Activated T-cell treated with anti-CD3 and anti-CD28 coated beads, Interleukin-2, amount 50 U/mL, for 4 hours (primary cell): ENCODE results near the gene PLA2G3. TPM values are rescaled to one million over a fixed set of nuclear protein-coding genes. Genes with fewer than 3 reads are reported as not detected.
"Not testable (repeated sequence)": the region's sequence is repeated elsewhere in the genome, so short reads cannot be mapped to it uniquely, and the experiment has no call there.

Experiments
- ATAC-seq, 2 donors: fragments of 200-7000 bp; cut with Tn5 transposase; one replicate each; pipeline ENCODE4 v1.10.0; 2021
- DNase-seq: peaks from one replicate; pipeline ENCODE4 v3.0.0-alpha.2; 2020
- H3K27me3 Mint-ChIP-seq: one replicate; pipeline ENCODE4 v1.8.0; 2021; ENCODE audit warnings: low read depth, mixed read lengths
- H3K36me3 Mint-ChIP-seq: one replicate; pipeline ENCODE4 v1.8.0; 2022; ENCODE audit warnings: mixed read lengths; ENCODE audit not compliant: insufficient read depth
- H3K4me1 Mint-ChIP-seq: one replicate; pipeline ENCODE4 v1.8.0; 2021; ENCODE audit warnings: low read depth, mixed read lengths
- H3K4me3 Mint-ChIP-seq: one replicate; pipeline ENCODE4 v1.8.0; 2021; ENCODE audit warnings: mild to moderate bottlenecking, moderate library complexity, mixed read lengths
- H3K9me3 Mint-ChIP-seq: one replicate; pipeline ENCODE4 v1.8.0; 2021; ENCODE audit warnings: mixed read lengths
- total RNA-seq, 3 donors: library from RNA; stranded (reverse); gene quantifications; one replicate each; pipeline ENCODE4 v1.2.1, GENCODE V29; 2021

The PLA2G3 gene
- total RNA-seq: not detected

- DNase-seq: no peak
- no peak within 1 kb of the TSS for H3K4me3 Mint-ChIP-seq
- no peaks in the 10 kb centered on the region for H3K36me3 Mint-ChIP-seq
- H3K4me1 Mint-ChIP-seq: peaks cover 4% of the 10 kb centered on the region
- H3K27me3 Mint-ChIP-seq: peaks cover 5% of the 10 kb centered on the region
- no peak for ATAC-seq
- H3K9me3 Mint-ChIP-seq: peaks cover 2% of the 10 kb centered on the region
Observed at GRCh38 chr22:31139866-31140716, at the start of gene PLA2G3. TSS of gene PLA2G3 (minus strand) at chr22:31140508. CDS start at chr22:31140354, 154 bp downstream.

- no peak for ATAC-seq
- DNase-seq: no peak
- Mint-ChIP-seq H3K27me3 (no peaks in the 10 kb centered on the region), H3K4me1 (no peaks in the 10 kb centered on the region), H3K9me3 (no peaks in the 10 kb centered on the region), H3K36me3 (peaks cover 14% of the 10 kb centered on the region), H3K4me3 (no peak overlapping the region)
Observed at GRCh38 chr22:31187627-31188026, 47.3 kb upstream of the PLA2G3 start.

- H3K4me3 Mint-ChIP-seq: no peak overlapping the region
- no peak for ATAC-seq
- no peaks in the 10 kb centered on the region for H3K4me1 Mint-ChIP-seq
- H3K27me3 Mint-ChIP-seq: no peaks in the 10 kb centered on the region
- DNase-seq: no peak
- H3K9me3 Mint-ChIP-seq: no peaks in the 10 kb centered on the region
- peaks cover 12% of the 10 kb centered on the region for H3K36me3 Mint-ChIP-seq
Observed at GRCh38 chr22:31185056-31185455, 44.7 kb upstream of the PLA2G3 start.

- Mint-ChIP-seq H3K36me3 (peaks cover 14% of the 10 kb centered on the region), H3K9me3 (no peaks in the 10 kb centered on the region), H3K27me3 (no peaks in the 10 kb centered on the region), H3K4me3 (no peak overlapping the region), H3K4me1 (peaks cover 3% of the 10 kb centered on the region)
- DNase-seq: no peak
- ATAC-seq: no peak
Observed at GRCh38 chr22:31184015-31184414, 43.7 kb upstream of the PLA2G3 start.

GRCh38 chr22:31179345-31179744 is 39.0 kb upstream of the PLA2G3 start:
- ATAC-seq (no peak), DNase-seq (no peak)
- Mint-ChIP-seq H3K4me3 (no peak overlapping the region), H3K4me1 (peaks cover 14% of the 10 kb centered on the region), H3K27me3 (no peaks in the 10 kb centered on the region), H3K9me3 (no peaks in the 10 kb centered on the region), H3K36me3 (peaks cover 21% of the 10 kb centered on the region)

GRCh38 chr22:31178859-31179258 is 38.6 kb upstream of the PLA2G3 start:
- DNase-seq (no peak), ATAC-seq (no peak)
- Mint-ChIP-seq H3K4me1 (peaks cover 17% of the 10 kb centered on the region), H3K27me3 (no peaks in the 10 kb centered on the region), H3K9me3 (no peaks in the 10 kb centered on the region), H3K4me3 (no peak overlapping the region), H3K36me3 (peaks cover 21% of the 10 kb centered on the region)

GRCh38 chr22:31177420-31178162 is 37.3 kb upstream of the PLA2G3 start:
- H3K4me3 Mint-ChIP-seq: no peak overlapping the region
- peaks cover 29% of the 10 kb centered on the region for H3K4me1 Mint-ChIP-seq
- peaks cover 21% of the 10 kb centered on the region for H3K36me3 Mint-ChIP-seq
- DNase-seq: no peak
- ATAC-seq: no peak
- no peaks in the 10 kb centered on the region for H3K9me3 Mint-ChIP-seq
- H3K27me3 Mint-ChIP-seq: no peaks in the 10 kb centered on the region

GRCh38 chr22:31176923-31177322 is 36.6 kb upstream of the PLA2G3 start:
- peaks cover 33% of the 10 kb centered on the region for H3K4me1 Mint-ChIP-seq
- peaks cover 21% of the 10 kb centered on the region for H3K36me3 Mint-ChIP-seq
- ATAC-seq (no peak), DNase-seq (no peak)
- H3K27me3 Mint-ChIP-seq: no peaks in the 10 kb centered on the region
- no peaks in the 10 kb centered on the region for H3K9me3 Mint-ChIP-seq
- no peak overlapping the region for H3K4me3 Mint-ChIP-seq

- ATAC-seq: peak; percentile 94 to 99
- Mint-ChIP-seq H3K9me3 (no peaks in the 10 kb centered on the region), H3K4me1 (peaks cover 37% of the 10 kb centered on the region), H3K36me3 (peaks cover 12% of the 10 kb centered on the region), H3K27me3 (no peaks in the 10 kb centered on the region), H3K4me3 (peak overlapping the region; percentile 59)
- no peak for DNase-seq
Observed at GRCh38 chr22:31173386-31174145, 33.3 kb upstream of the PLA2G3 start.

GRCh38 chr22:31171734-31172133 is 31.4 kb upstream of the PLA2G3 start:
- H3K36me3 Mint-ChIP-seq, DNase-seq, H3K9me3 Mint-ChIP-seq, H3K4me3 Mint-ChIP-seq, H3K27me3 Mint-ChIP-seq, ATAC-seq: not testable (repeated sequence)
- peaks cover 38% of the 10 kb centered on the region for H3K4me1 Mint-ChIP-seq

GRCh38 chr22:31170971-31171370 is 30.7 kb upstream of the PLA2G3 start:
- Mint-ChIP-seq H3K27me3 (no peaks in the 10 kb centered on the region), H3K9me3 (no peaks in the 10 kb centered on the region), H3K4me1 (peaks cover 42% of the 10 kb centered on the region), H3K36me3 (peaks cover 13% of the 10 kb centered on the region), H3K4me3 (no peak overlapping the region)
- DNase-seq (no peak), ATAC-seq (no peak)

GRCh38 chr22:31162015-31162765 is 21.9 kb upstream of the PLA2G3 start:
- Mint-ChIP-seq H3K36me3 (peaks cover 14% of the 10 kb centered on the region), H3K27me3 (no peaks in the 10 kb centered on the region), H3K4me1 (peaks cover 38% of the 10 kb centered on the region), H3K9me3 (no peaks in the 10 kb centered on the region), H3K4me3 (peak overlapping the region; percentile 48)
- no peak for ATAC-seq
- no peak for DNase-seq

GRCh38 chr22:31161386-31161785 is 21.1 kb upstream of the PLA2G3 start:
- peaks cover 10% of the 10 kb centered on the region for H3K36me3 Mint-ChIP-seq
- H3K9me3 Mint-ChIP-seq: no peaks in the 10 kb centered on the region
- peaks cover 38% of the 10 kb centered on the region for H3K4me1 Mint-ChIP-seq
- H3K27me3 Mint-ChIP-seq: no peaks in the 10 kb centered on the region
- peak overlapping the region; percentile 92 for H3K4me3 Mint-ChIP-seq
- DNase-seq (no peak), ATAC-seq (no peak)
